K562 (cell line): ENCODE results near the gene DDX55. TPM values are rescaled to one million over a fixed set of nuclear protein-coding genes. Genes with fewer than 3 reads are reported as not detected.

ENCODE experiments used
- ATAC-seq: fragments of 200-7000 bp; cut with Tn5 transposase; 3 replicates; pipeline ENCODE4 v1.9.1; 2020; ENCODE audit warnings: moderate library complexity
- BruUV-seq: library from RNA; stranded (reverse); fragments of 400-500 nt; replicated peaks from 2 replicates; lab custom pipeline; 2021; lab: Mats Ljungman, UMichigan
- CTCF ChIA-PET: fragments of 300-600 bp; formaldehyde crosslinking; extraction: SDS; loops from one replicate; lab custom pipeline; 2021; ENCODE audit warnings: low intra/inter-chr PET ratio; lab: Yijun Ruan, JAX
- POLR2A ChIA-PET: fragments of 300-600, 350-650 bp; sonication (Branson Sonifier 250); formaldehyde crosslinking; extraction: SDS; loops from one replicate; lab custom pipeline; 2021; ENCODE audit warnings: antibody characterized with exemption, inconsistent platforms; lab: Yijun Ruan, JAX
- DNase-seq, 4 experiments: peaks; one replicate each; pipeline versions ENCODE4 v3.0.0 to v3.0.0-alpha.2; 2011 to 2018; ENCODE audit warnings: low spot score in 3 of 4, mixed read lengths in 3 of 4; ENCODE audit errors: extremely low read depth in 1 of 4
- FAIRE-seq: peaks from 2 replicates; lab custom pipeline; 2011; peaks lifted over from hg19 to GRCh38; lab: Jason Lieb, UNC
- H2AFZ ChIP-seq: 2 replicates; pipeline ENCODE4 v1.6.0; 2011; ENCODE audit warnings: low read depth, low read length, control low read depth, inconsistent platforms
- H3K27ac ChIP-seq: fragments of 200-600 bp; 3 replicates; pipeline ENCODE4 v1.8.0; 2011; ENCODE audit warnings: low read depth, mild to moderate bottlenecking, control low read depth, inconsistent platforms, low read length, moderate library complexity, mixed read lengths; ENCODE audit errors: extremely low read depth
- H3K27me3 ChIP-seq, 2 experiments: fragments of 300-600 bp in 1 of 2; 2 replicates in 1 of 2; 3 replicates in 1 of 2; pipeline versions ENCODE4 v1.6.0 to v1.8.0; 2011; ENCODE audit warnings: inconsistent platforms in 2 of 2, low read length in 2 of 2, mild to moderate bottlenecking in 1 of 2, mixed read lengths in 1 of 2, moderate library complexity in 1 of 2; ENCODE audit not compliant: control insufficient read depth in 2 of 2, insufficient read depth in 2 of 2
- H3K36me3 ChIP-seq: fragments of 300-600 bp; 3 replicates; pipeline ENCODE4 v1.8.0; 2011; ENCODE audit warnings: mild to moderate bottlenecking, low read length, inconsistent platforms; ENCODE audit not compliant: control insufficient read depth, insufficient read depth
- H3K4me1 ChIP-seq, 2 experiments: fragments of 200-600 bp in 1 of 2; replicated peaks in 1 of 2; 2 replicates in 1 of 2; 3 replicates in 1 of 2; pipeline versions ENCODE4 v1.5.1 to v1.8.0; 2011; ENCODE audit warnings: inconsistent platforms in 2 of 2, low read length in 2 of 2, mild to moderate bottlenecking in 1 of 2, mixed read lengths in 1 of 2, moderate library complexity in 1 of 2; ENCODE audit not compliant: control insufficient read depth in 2 of 2, insufficient read depth in 2 of 2
- H3K4me2 ChIP-seq: 2 replicates; pipeline ENCODE4 v1.6.1; 2011; ENCODE audit warnings: low read length, control low read depth, inconsistent platforms, mixed read lengths; ENCODE audit not compliant: insufficient read depth
- H3K4me3 ChIP-seq: fragments of 200-600 bp; sonication (generic), shearing (Covaris generic); 2 replicates; pipeline ENCODE4 v1.5.1; 2016; ENCODE audit warnings: control low read depth, inconsistent platforms
- H3K79me2 ChIP-seq: fragments of 200-600 bp; 3 replicates; pipeline ENCODE4 v1.8.0; 2011; ENCODE audit warnings: low read length, inconsistent platforms; ENCODE audit not compliant: control insufficient read depth, insufficient read depth
- H3K9ac ChIP-seq, 2 experiments: 2 replicates each; pipeline versions ENCODE4 v1.6.0 to v1.6.1; 2011; ENCODE audit warnings: low read depth in 2 of 2, low read length in 2 of 2, control low read depth in 1 of 2, inconsistent platforms in 1 of 2, mild to moderate bottlenecking in 1 of 2, mixed read lengths in 1 of 2; ENCODE audit not compliant: insufficient read depth in 1 of 2
- H3K9me1 ChIP-seq: one replicate; pipeline ENCODE4 v1.6.0; 2011; ENCODE audit warnings: inconsistent platforms, mild to moderate bottlenecking, low read length, moderate library complexity; ENCODE audit not compliant: control insufficient read depth, insufficient read depth
- H3K9me3 ChIP-seq: replicated peaks from 2 replicates; pipeline ENCODE4 v1.5.1; 2011; ENCODE audit warnings: low read depth, low read length, inconsistent platforms; ENCODE audit not compliant: control insufficient read depth, insufficient read depth
- H4K20me1 ChIP-seq: replicated peaks from 2 replicates; pipeline ENCODE4 v1.6.1; 2011; ENCODE audit warnings: low read length, inconsistent platforms, mixed read lengths; ENCODE audit not compliant: control insufficient read depth, insufficient read depth
- CCAR2 ChIP-seq: fragments of 200-400 bp; formaldehyde crosslinking; IDR thresholded peaks from 2 replicates; pipeline ENCODE4 v1.6.1; 2017; ENCODE audit warnings: mild to moderate bottlenecking, low read depth, low read length
- GMEB1 ChIP-seq: fragments of 250-450 bp; sonication (Bioruptor Pico); IDR thresholded peaks from 2 replicates; pipeline ENCODE4 v1.4.0; 2020; ENCODE audit warnings: mild to moderate bottlenecking
- HNRNPL ChIP-seq: fragments of 200-400 bp; formaldehyde crosslinking; IDR thresholded peaks from 2 replicates; pipeline ENCODE4 v1.6.1; 2017; ENCODE audit warnings: low read depth, mild to moderate bottlenecking, low read length
- MEIS2 ChIP-seq: fragments of 450-650 bp; IDR thresholded peaks from 2 replicates; pipeline ENCODE4 v1.6.1; 2014; ENCODE audit warnings: mild to moderate bottlenecking; ENCODE audit not compliant: partially characterized antibody
- MYNN ChIP-seq, 2 experiments: sonication (generic); formaldehyde crosslinking in 1 of 2; IDR thresholded peaks; 2 replicates each; pipeline versions ENCODE4 v1.5.0 to v1.6.1; 2016 to 2020; ENCODE audit warnings: antibody characterized with exemption in 1 of 2, missing genetic modification reagents in 1 of 2
- NCOR1 ChIP-seq: fragments of 450-650 bp; IDR thresholded peaks from 2 replicates; pipeline ENCODE4 v1.6.1; 2016; ENCODE audit warnings: mild to moderate bottlenecking, moderate library complexity
- NFXL1 ChIP-seq: fragments of 450-650 bp; formaldehyde crosslinking; IDR thresholded peaks from 2 replicates; pipeline ENCODE4 v1.4.0; 2021; ENCODE audit warnings: mild to moderate bottlenecking
- PRPF4 ChIP-seq: fragments of 200-400 bp; formaldehyde crosslinking; IDR thresholded peaks from one replicate; pipeline ENCODE4 v1.6.1; 2017; ENCODE audit warnings: low read length, low read depth, mild to moderate bottlenecking; ENCODE audit not compliant: insufficient read depth, poor library complexity, severe bottlenecking
- RAD51 ChIP-seq: fragments of 450-650 bp; IDR thresholded peaks from 2 replicates; pipeline ENCODE4 v1.7.1; 2016; ENCODE audit warnings: low read depth, mild to moderate bottlenecking, borderline replicate concordance
- SOX6 ChIP-seq: fragments of 450-650 bp; IDR thresholded peaks from 2 replicates; pipeline ENCODE4 v1.6.1; 2014; ENCODE audit warnings: mild to moderate bottlenecking
- TCF7L2 ChIP-seq: fragments of 150-350 bp; IDR thresholded peaks from 2 replicates; pipeline ENCODE4 v1.6.1; 2016; ENCODE audit warnings: low read depth, mild to moderate bottlenecking, low read length, moderate library complexity
- ZNF395 ChIP-seq: fragments of 200-800 bp; sonication (Bioruptor generic); IDR thresholded peaks from 2 replicates; pipeline ENCODE4 v1.6.1; 2017; ENCODE audit warnings: missing genetic modification characterization, missing compliant biosample characterization
- ZNF668 ChIP-seq: fragments of 250-450 bp; sonication (Bioruptor Pico); IDR thresholded peaks from 2 replicates; pipeline ENCODE4 v1.8.0; 2022; ENCODE audit warnings: mild to moderate bottlenecking, inconsistent platforms
- WGBS: fragments of 100-300 bp; shearing (Covaris generic); methylation state at CpG from one replicate; pipeline ENCODE4 v1.1.6; 2016; ENCODE audit warnings: low coverage, mixed read lengths; ENCODE audit not compliant: insufficient coverage; ENCODE audit errors: missing lambda C conversion rate; 5-methylcytosine and 5-hydroxymethylcytosine counted together
- in situ Hi-C: fragments of 300-500 bp; cut with MboI; formaldehyde crosslinking; loops from 4 replicates; pipeline ENCODE4 v1.15.0; 2018; ENCODE audit warnings: inconsistent platforms, mixed read lengths
- intact Hi-C: fragments of 100-400 bp; cut with micrococcal nuclease; formaldehyde crosslinking; loops from 2 replicates; pipeline ENCODE4 v1.14.2; 2022
- polyA plus RNA-seq, 8 experiments: library from polyadenylated mRNA; depleted of rRNA in 4 of 8; stranded (reverse) in 5 of 8; unstranded in 3 of 8; fragments of >200 nt; fragmentation: Nextera tagmentation in 2 of 8; fragmentation: Illumina TruSeq in 1 of 8; extraction: Ambion mirVana in 2 of 8; extraction: Trizol in 1 of 8; gene quantifications; 2 replicates each; pipeline versions ENCODE4 v1.2.1 to v1.2.3, GENCODE V29; 2011 to 2014; ENCODE audit warnings: inconsistent platforms in 1 of 8, missing spikeins in 1 of 8
- total RNA-seq, 7 experiments: library from RNA; depleted of rRNA in 6 of 7; stranded (reverse); fragments of >200 nt in 6 of 7; fragmentation: Illumina TruSeq in 2 of 7; extraction: Trizol in 2 of 7; gene quantifications; 2 replicates each; pipeline versions ENCODE4 v1.2.1 to v1.2.3, GENCODE V29; 2011 to 2021; ENCODE audit warnings: low replicate concordance in 1 of 7

DDX55 gene
- total and polyA plus RNA-seq, 9 of the 15 experiments (the other 6 are each of a cell fraction or from before 2014, with no cell fraction given), result 10.6 to 71.0 (median 60.9) TPM

GRCh38 chr12:123655420-123655819 lies 53.5 kb downstream of the DDX55 start (continued):
- TF ChIP-seq SOX6 (no peak), NFXL1 (CRISPR knock-in tag) (no peak), GMEB1 (no peak), NCOR1 (no peak), TCF7L2 (no peak), HNRNPL (no peak), MYNN (IDR thresholded peaks at IDR 0.05) (no peak), MYNN (CRISPR knock-in tag; IDR thresholded peaks at IDR 0.05) (no peak), RAD51 (no peak), CCAR2 (no peak), ZNF668 (no peak)

- intact Hi-C loops (no loop called here), in situ Hi-C loops (no loop called here)
- no peak for FAIRE-seq
- Histone ChIP-seq H3K79me2 (no peaks in the 10 kb centered on the region), H3K4me2 (no peak overlapping the region), H2AFZ (no peak overlapping the region), H3K36me3 (peaks cover 89% of the 10 kb centered on the region), H3K9ac (no peak overlapping the region; a peak in 1 of 4 replicates), H4K20me1 (no peaks in the 10 kb centered on the region), H3K4me3 (no peak overlapping the region), H3K4me1 (no peaks in the 10 kb centered on the region; a peak in 1 of 5 replicates), H3K27ac (no peak overlapping the region), H3K27me3 (no peaks in the 10 kb centered on the region), H3K9me3 (no peaks in the 10 kb centered on the region), H3K9me1 (no peaks in the 10 kb centered on the region)
- TF ChIP-seq ZNF395 (no peak), MEIS2 (no peak), PRPF4 (no peak)
- DNase-seq, result no peak
- ChIA-PET POLR2A (interaction anchor here (0.6 to 1.2 kb wide), 3 partner anchors 12 to 1156 kb away, joined by 3 to 4 read pairs (median 4); partner anchors contain the start of gene ZCCHC8), CTCF (no interaction called here)
- no TSS peak for BruUV-seq
- no peak for ATAC-seq
- WGBS, result 76% methylated on average over 4 of the region's 4 CpGs
Measured at GRCh38 chr12:123656392-123656791, 54.5 kb downstream of the DDX55 start.
